DMS53 treated with DMSO at 0.1 percent for 48 hours (cell line): ENCODE data around the gene BBS2.

Experiments
- DNase-seq: peaks from one replicate; lab custom pipeline; 2025; ENCODE audit not compliant: unreplicated experiment; lab: John Stamatoyannopoulos, UW

The BBS2 gene

GRCh38 chr16:56477096-56477878, 42.5 kb downstream of the BBS2 start:
- no peak for DNase-seq

- DNase-seq = no peak
These were observed 44.6 kb downstream of the BBS2 start for GRCh38 chr16:56475201-56475600.

DNA sequence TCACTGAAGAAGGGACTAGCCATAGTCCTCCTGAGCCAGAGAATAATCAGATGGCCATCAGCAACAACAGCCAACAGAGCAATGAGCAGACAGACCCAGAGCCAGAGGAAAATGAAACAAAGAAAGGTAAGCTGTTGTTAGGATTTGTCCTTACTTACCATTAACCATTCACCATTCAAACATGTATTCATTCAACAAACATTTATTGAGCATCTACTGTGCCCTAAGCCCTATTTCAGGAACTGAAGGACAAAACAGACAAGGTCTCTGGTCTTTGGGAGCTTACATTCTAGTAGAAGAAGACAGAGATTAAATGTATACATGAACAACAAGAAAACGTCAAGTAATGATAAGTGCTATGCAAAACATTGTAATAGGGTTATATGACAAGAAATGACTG, 49.2 kb downstream of the BBS2 start:
- no peak for DNase-seq

DNA sequence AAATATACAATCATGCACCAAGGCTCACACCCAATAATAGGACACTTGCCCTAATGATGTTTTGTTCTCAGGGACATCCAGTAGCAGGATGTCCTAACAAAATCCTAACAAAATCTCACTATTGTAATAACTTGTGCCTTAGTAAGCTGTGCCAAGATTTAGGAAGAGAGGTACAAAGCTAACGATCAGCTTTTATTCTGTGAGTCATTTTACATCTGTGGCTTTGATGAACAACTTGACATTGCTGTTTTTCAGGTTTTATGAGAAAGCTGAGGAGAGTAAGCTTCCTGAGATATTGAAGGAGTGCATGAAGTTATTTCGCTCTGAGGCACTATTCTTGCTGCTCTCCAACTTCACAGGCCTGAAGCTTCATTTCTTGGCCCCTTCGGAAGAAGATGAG, 49.6 kb downstream of the BBS2 start:
- no peak for DNase-seq

DNA sequence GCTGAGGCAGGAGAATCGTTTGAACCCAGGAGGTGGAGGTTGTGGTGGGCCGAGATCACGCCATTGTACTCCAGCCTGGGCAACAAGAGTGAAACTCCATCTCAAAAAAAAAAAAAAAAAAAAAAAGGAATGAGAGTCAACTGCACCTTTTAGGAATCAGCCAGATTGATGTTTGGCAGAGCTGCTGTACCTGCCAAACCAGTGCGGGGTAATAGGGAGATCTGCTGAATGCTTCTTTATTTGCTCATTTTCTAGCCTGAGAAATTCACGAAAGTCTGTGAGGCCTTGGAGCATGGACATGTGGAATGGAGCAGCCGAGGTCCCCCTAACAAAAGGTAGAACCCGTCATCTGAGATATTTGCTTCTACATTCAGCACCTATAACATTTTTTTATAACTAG, 50.1 kb downstream of the BBS2 start:
- DNase-seq = no peak

GRCh38 chr16:56468800-56469199, 51.0 kb downstream of the BBS2 start:
- no peak for DNase-seq

DNA sequence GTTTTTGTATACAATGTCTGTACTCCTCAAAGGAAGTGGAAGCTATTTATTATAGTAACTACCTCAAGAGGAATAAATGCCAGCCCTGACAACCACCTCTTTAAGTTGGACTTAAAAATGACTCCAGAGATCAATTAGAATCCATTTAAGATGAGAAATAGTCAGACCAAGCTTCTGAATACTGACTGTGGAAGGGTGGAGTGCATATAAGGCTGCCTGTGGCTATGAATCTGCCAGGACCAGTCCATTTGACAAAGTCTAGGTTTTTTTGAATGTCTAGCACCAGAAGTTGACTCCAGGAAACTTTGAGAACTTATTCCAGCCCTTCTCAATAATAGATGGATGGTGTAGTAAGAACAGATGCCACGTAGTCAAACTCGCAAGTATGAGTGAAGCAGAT, 53.5 kb downstream of the BBS2 start:
- no peak for DNase-seq

DNA sequence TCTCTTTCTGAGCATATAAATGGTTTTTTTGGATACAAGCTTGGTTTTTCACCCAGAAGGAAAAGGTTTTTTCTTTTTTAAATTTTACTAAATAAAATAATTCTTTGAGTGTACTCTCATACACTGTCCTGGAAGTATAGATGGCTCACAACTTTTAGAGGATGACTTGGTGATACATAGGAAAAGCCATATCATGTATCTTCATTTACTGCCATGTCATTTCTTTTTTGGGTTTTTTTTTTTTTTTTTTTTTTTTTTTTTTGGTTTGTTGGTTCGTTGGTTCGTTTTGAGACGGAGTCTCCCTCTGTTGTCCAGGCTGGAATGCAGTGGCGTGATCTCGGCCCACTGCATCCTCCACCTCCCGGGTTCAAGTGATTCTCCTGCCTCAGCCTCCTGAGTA, 56.7 kb downstream of the BBS2 start:
- no peak for DNase-seq

GRCh38 chr16:56462064-56462796, 57.6 kb downstream of the BBS2 start:
- no peak for DNase-seq

- no peak for DNase-seq
These were observed 59.7 kb downstream of the BBS2 start for GRCh38 chr16:56460101-56460500.

- no peak for DNase-seq
These were observed 61.8 kb downstream of the BBS2 start for GRCh38 chr16:56457927-56458470.

GRCh38 chr16:56451753-56452689, 67.8 kb downstream of the BBS2 start:
- peak; percentile 48 for DNase-seq

DNA sequence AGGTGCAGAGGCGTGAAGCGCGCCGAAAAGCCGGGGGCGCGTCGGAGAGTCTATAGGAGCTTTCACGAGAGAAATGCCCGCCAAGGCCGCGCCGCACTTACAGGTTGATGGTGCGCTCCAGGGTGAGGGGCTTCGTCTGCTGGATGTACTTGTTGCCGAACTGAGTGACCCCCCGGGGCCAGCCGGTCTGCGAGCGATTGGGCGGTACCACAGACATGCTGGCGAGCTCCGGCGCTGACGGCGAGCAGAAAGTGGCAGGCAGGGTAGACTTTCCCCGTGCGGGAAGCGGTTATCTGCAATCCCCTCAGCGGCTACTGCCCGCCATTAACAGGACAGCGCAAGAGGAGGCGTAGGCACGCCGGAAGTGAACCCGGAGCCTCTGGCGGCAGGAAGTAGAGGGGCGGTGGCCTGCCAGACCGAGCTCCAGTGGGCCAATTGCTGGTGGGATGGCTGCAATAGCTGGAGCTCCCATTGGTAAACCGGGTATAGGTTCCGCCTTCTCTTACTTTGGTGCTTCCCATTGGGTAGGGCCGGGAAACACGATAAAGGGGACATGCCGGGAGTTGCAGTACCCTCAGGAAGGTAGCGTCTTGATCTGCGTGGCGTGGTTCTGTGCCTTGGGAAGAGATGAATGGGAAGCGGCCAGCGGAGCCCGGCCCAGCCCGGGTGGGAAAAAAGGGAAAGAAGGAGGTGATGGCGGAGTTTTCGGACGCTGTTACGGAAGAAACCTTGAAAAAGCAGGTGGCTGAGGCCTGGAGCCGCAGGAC, 68.7 kb downstream of the BBS2 start, which contains the start of the genes NUDT21 and OGFOD1:
NUDT21 (minus strand) TSS at position 347 of the 767 bp plus-strand sequence; CDS start at position 217, 130 bp downstream.
OGFOD1 (plus strand) TSS at position 569 of the 767 bp plus-strand sequence; CDS start at position 628, 59 bp downstream.
- DNase-seq = peak; percentile 99

- DNase-seq = no peak
These were observed 69.4 kb downstream of the BBS2 start for GRCh38 chr16:56450275-56450985.

DNA sequence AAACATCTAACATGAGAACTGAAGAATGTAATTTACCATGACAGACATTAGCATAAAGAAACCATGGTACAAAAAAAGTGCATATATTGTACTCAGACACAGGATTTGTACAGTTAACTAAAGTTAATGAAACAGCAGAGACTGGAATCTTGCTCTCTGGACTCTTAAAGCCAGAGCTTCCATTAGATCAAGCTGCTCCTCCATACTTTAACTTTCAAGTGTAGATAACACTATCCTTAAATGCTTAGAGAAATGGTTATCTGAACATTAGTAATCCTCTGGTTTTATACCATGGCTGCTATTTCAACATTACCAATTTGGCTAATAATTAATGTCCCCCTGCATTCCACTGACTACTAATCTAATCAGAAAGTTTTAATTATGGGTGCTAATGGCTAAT, 71.8 kb downstream of the BBS2 start:
- DNase-seq = no peak

GRCh38 chr16:56447286-56447685, 72.5 kb downstream of the BBS2 start:
- no peak for DNase-seq

GRCh38 chr16:56438038-56438437, 81.8 kb downstream of the BBS2 start:
- no peak for DNase-seq

DNA sequence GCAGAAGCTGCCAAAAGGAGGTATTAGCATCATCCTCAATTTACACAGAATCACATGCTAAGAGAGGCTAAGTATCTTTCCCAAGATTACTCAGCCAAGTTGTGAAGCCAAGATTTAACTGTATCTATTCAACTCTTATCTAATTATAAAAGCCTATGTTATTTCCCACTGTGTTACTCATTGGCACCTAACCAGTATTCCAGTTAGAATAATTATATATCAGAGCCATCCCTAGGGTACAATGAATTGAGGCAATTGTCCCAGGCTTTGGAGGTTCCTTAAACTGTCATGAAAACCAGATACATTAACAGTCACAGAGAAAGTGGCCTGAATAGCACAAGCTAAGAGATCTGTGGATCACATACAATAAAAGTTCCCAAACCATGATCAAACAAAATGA, 83.6 kb downstream of the BBS2 start:
- no peak for DNase-seq
